CD14-positive monocyte (primary cell): ENCODE data around the gene CSNK1D. TPM values are rescaled to one million over a fixed set of nuclear protein-coding genes. Genes with fewer than 3 reads are reported as not detected.

ENCODE experiments used
- DNase-seq, 3 donors: peaks; one replicate each; pipeline ENCODE4 v3.0.0-alpha.2; 2011 to 2022
- H2AFZ ChIP-seq: 2 replicates; pipeline ENCODE4 v1.6.0; 2012; ENCODE audit warnings: mild to moderate bottlenecking, low read depth, low read length, inconsistent platforms; ENCODE audit not compliant: insufficient read depth, poor library complexity, severe bottlenecking
- H3K27ac ChIP-seq, 2 donors: 1 replicate in 1 of 2; 2 replicates in 1 of 2; pipeline ENCODE4 v1.5.1; 2012 to 2013; ENCODE audit warnings: low read length in 2 of 2, control low read depth in 1 of 2, inconsistent platforms in 1 of 2, low read depth in 1 of 2, mild to moderate bottlenecking in 1 of 2
- H3K27me3 ChIP-seq, 2 donors: one replicate each; pipeline versions ENCODE4 v1.6.0 to v1.6.1; 2011 to 2013; ENCODE audit warnings: low read length in 2 of 2; ENCODE audit not compliant: control insufficient read depth in 2 of 2, insufficient read depth in 2 of 2
- H3K36me3 ChIP-seq, 2 donors: replicated peaks in 1 of 2; 1 replicate in 1 of 2; 2 replicates in 1 of 2; pipeline versions ENCODE4 v1.5.1 to v1.6.1; 2012 to 2013; ENCODE audit warnings: low read length in 2 of 2, control low read depth in 1 of 2, inconsistent platforms in 1 of 2, mild to moderate bottlenecking in 1 of 2; ENCODE audit not compliant: insufficient read depth in 2 of 2, control insufficient read depth in 1 of 2
- H3K4me1 ChIP-seq, 2 donors: 1 replicate in 1 of 2; 2 replicates in 1 of 2; pipeline versions ENCODE4 v1.5.1 to v1.6.1; 2012 to 2013; ENCODE audit warnings: low read length in 2 of 2, control low read depth in 1 of 2, inconsistent platforms in 1 of 2, mild to moderate bottlenecking in 1 of 2, moderate library complexity in 1 of 2; ENCODE audit not compliant: insufficient read depth in 2 of 2, control insufficient read depth in 1 of 2
- H3K4me2 ChIP-seq: replicated peaks from 2 replicates; pipeline ENCODE3; 2012; ENCODE audit warnings: low read length, moderate library complexity, mild to moderate bottlenecking; ENCODE audit not compliant: poor library complexity, severe bottlenecking; ENCODE audit errors: extremely low read depth
- H3K4me3 ChIP-seq, 3 experiments: fragments of 200-600 bp in 1 of 3; sonication (generic) in 1 of 3; replicated peaks in 1 of 3; 1 replicate in 2 of 3; 2 replicates in 1 of 3; pipeline ENCODE4 v1.5.1; 2011 to 2013; ENCODE audit warnings: low read length in 3 of 3, mild to moderate bottlenecking in 3 of 3, control low read depth in 2 of 3, low read depth in 2 of 3, inconsistent platforms in 1 of 3, moderate library complexity in 1 of 3
- H3K79me2 ChIP-seq: 2 replicates; pipeline ENCODE4 v1.6.0; 2012; ENCODE audit warnings: mild to moderate bottlenecking, control low read depth, inconsistent platforms, low read length, moderate library complexity; ENCODE audit not compliant: insufficient read depth
- H3K9ac ChIP-seq: 2 replicates; pipeline ENCODE4 v1.6.0; 2017; ENCODE audit warnings: low read length, mild to moderate bottlenecking; ENCODE audit not compliant: insufficient read depth, poor library complexity, severe bottlenecking
- H3K9me3 ChIP-seq, 2 donors: replicated peaks in 1 of 2; 1 replicate in 1 of 2; 2 replicates in 1 of 2; pipeline versions ENCODE4 v1.5.1 to v1.6.1; 2012 to 2013; ENCODE audit warnings: low read length in 2 of 2, control low read depth in 1 of 2; ENCODE audit not compliant: control insufficient read depth in 1 of 2, insufficient read depth in 1 of 2
- H4K20me1 ChIP-seq: 2 replicates; pipeline ENCODE4 v1.6.0; 2012; ENCODE audit warnings: mild to moderate bottlenecking, low read length, control low read depth, moderate library complexity; ENCODE audit not compliant: insufficient read depth
- H3K27ac Mint-ChIP-seq, 7 donors: one replicate each; pipeline ENCODE4 v1.8.0; 2020; ENCODE audit warnings: mild to moderate bottlenecking in 7 of 7, mixed read lengths in 7 of 7, moderate library complexity in 6 of 7, inconsistent platforms in 2 of 7
- H3K27me3 Mint-ChIP-seq, 3 donors: one replicate each; pipeline ENCODE4 v1.8.0; 2021 to 2022; ENCODE audit warnings: low read depth in 3 of 3, mild to moderate bottlenecking in 3 of 3, mixed read lengths in 3 of 3, moderate library complexity in 3 of 3, inconsistent platforms in 1 of 3
- H3K36me3 Mint-ChIP-seq, 2 donors: one replicate each; pipeline ENCODE4 v1.8.0; 2020; ENCODE audit warnings: mixed read lengths in 2 of 2, inconsistent platforms in 1 of 2, mild to moderate bottlenecking in 1 of 2
- H3K4me1 Mint-ChIP-seq: one replicate; pipeline ENCODE4 v1.8.0; 2020; ENCODE audit warnings: mild to moderate bottlenecking, mixed read lengths
- H3K4me3 Mint-ChIP-seq, 2 donors: one replicate each; pipeline ENCODE4 v1.8.0; 2020; ENCODE audit warnings: mild to moderate bottlenecking in 2 of 2, mixed read lengths in 2 of 2, moderate library complexity in 1 of 2
- H3K9me3 Mint-ChIP-seq, 7 donors: one replicate each; pipeline ENCODE4 v1.8.0; 2020 to 2022; ENCODE audit warnings: mixed read lengths in 7 of 7, mild to moderate bottlenecking in 6 of 7, moderate library complexity in 6 of 7, inconsistent platforms in 2 of 7
- WGBS: methylation state at CpG from one replicate; pipeline ENCODE4 v1.1.5; 2013; ENCODE audit warnings: missing lambda C conversion rate; ENCODE audit not compliant: insufficient coverage; 5-methylcytosine and 5-hydroxymethylcytosine counted together
- intact Hi-C, 2 donors: fragments of 100-400 bp; cut with micrococcal nuclease; formaldehyde crosslinking; loops; one replicate each; pipeline versions ENCODE4 v1.15.0 to v1.15.1; 2023
- polyA plus RNA-seq, 3 donors: library from polyadenylated mRNA; depleted of rRNA in 1 of 3; unstranded in 2 of 3; stranded (reverse) in 1 of 3; fragments of 300-500 nt in 2 of 3; fragments of >200 nt in 1 of 3; fragmentation: Illumina TruSeq in 2 of 3; gene quantifications; 1 replicate in 2 of 3; 2 replicates in 1 of 3; pipeline ENCODE4 v1.2.3, GENCODE V29; 2012 to 2021
- TF ChIP-seq, protein P1 (sequence below): fragments of 200-600 bp; IDR thresholded peaks from one replicate; pipeline ENCODE4 v1.8.0; 2022; ENCODE audit warnings: antibody characterized with exemption, mild to moderate bottlenecking

The CSNK1D gene
- polyA plus RNA-seq, 3 donors, result 47.0 to 299 (median 60.9) TPM

DNA sequence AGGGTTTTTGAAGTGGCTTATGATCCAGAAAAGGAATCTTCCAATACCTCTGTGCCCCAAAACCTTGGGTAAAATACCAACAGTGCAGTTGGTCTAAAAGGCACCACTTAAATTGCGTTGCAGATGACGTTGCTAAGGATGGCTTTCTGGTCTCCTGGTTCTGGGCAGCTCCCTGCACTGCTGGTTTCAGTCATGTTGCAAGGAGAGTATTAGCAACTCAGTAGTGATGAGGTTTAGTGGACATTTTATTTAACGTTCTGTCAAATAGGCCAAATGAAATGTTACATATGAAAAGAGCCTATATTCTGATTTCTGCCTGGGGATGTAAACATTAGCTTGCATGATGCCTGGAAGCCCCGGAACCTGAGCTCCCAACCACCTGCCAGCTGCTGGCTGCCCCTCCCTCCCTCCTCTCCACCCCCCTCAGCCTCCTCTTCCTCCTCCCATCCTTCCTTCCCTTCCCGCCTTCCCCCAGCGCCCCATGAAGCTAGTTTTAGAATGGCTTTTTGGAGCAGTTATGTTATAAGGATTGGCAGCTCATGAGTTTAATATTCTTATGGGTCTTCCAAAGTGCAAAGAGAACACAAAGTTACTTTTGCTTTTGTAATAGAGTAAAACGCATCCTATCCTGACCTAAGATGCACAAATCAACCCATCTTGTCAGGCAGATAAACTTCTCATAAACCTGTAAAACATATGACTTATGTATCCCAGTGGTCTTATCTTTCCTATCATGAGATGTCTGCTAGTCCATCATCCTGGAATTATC lies 23.2 kb upstream of the CSNK1D start:
- no peak for DNase-seq
- Histone ChIP-seq H3K27ac (peak overlapping the region; percentile 94 to 99), H3K4me3 (peak overlapping the region; percentile 23 to 65 (median 54)), H3K27me3 (peaks cover 0 to 8% of the 10 kb centered on the region in 2 donors), H3K79me2 (peaks cover 8% of the 10 kb centered on the region), H2AFZ (no peak overlapping the region), H3K36me3 (no peaks in the 10 kb centered on the region), H3K4me2 (peak overlapping the region; percentile 69), H3K4me1 (peaks cover 44 to 46% of the 10 kb centered on the region in 2 donors), H4K20me1 (no peaks in the 10 kb centered on the region), H3K9me3 (no peaks in the 10 kb centered on the region), H3K9ac (peak overlapping the region; percentile 83)
- Mint-ChIP-seq H3K36me3 (no peaks in the 10 kb centered on the region), H3K9me3 (no peaks in the 10 kb centered on the region), H3K27me3 (peaks cover 11 to 15% (median 13%) of the 10 kb centered on the region in 3 donors), H3K27ac (peak overlapping the region; percentile 99 to 100 (median 100)), H3K4me3 (peak overlapping the region; percentile 74 to 89), H3K4me1 (peaks cover 64% of the 10 kb centered on the region)
- intact Hi-C loops, result loop anchor here in 1 of 2 donors (5.0 to 10.0 kb wide), 3 partner anchors 36 to 158 kb away; partner anchors contain the start of genes CYBC1, NARF and SECTM1
- TF ChIP-seq, protein P1, sequence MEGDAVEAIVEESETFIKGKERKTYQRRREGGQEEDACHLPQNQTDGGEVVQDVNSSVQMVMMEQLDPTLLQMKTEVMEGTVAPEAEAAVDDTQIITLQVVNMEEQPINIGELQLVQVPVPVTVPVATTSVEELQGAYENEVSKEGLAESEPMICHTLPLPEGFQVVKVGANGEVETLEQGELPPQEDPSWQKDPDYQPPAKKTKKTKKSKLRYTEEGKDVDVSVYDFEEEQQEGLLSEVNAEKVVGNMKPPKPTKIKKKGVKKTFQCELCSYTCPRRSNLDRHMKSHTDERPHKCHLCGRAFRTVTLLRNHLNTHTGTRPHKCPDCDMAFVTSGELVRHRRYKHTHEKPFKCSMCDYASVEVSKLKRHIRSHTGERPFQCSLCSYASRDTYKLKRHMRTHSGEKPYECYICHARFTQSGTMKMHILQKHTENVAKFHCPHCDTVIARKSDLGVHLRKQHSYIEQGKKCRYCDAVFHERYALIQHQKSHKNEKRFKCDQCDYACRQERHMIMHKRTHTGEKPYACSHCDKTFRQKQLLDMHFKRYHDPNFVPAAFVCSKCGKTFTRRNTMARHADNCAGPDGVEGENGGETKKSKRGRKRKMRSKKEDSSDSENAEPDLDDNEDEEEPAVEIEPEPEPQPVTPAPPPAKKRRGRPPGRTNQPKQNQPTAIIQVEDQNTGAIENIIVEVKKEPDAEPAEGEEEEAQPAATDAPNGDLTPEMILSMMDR, result no peak
- 75% methylated on average over 2 of the region's 7 CpGs for whole genome bisulfite sequencing

DNA sequence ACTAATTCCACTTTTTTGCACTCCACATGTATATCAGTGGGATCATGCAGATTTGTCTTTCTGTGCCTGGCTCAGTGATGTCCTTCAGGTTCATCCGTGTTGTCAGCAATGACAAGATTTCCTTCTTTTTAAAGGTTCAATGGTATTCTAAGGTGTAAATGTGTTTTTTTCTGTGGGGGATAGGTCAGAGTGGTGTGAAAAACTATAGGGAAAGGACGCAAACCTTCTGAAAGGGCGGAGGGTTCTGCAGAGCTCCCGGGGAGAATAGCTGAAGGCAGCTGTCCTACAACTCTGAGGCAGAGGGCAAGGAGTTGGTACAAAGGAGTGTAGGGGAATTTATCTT lies 21.9 kb upstream of the CSNK1D start:
- H3K9me3 ChIP-seq, result no peaks in the 10 kb centered on the region
- H3K27me3 ChIP-seq, result no peaks in the 10 kb centered on the region
- no peak overlapping the region for H3K9ac ChIP-seq
- H3K4me2 ChIP-seq, result no peak overlapping the region
- H3K27ac ChIP-seq, result no peak overlapping the region
- H3K27me3 Mint-ChIP-seq, result peaks cover 3 to 8% (median 5%) of the 10 kb centered on the region in 3 donors
- intact Hi-C loops, result loop anchor here in 1 of 2 donors (5.0 to 10.0 kb wide), 3 partner anchors 37 to 159 kb away; partner anchors contain the start of genes CYBC1, NARF and SECTM1
- no peaks in the 10 kb centered on the region for H4K20me1 ChIP-seq
- H3K36me3 ChIP-seq, result no peaks in the 10 kb centered on the region
- peak overlapping the region in 1 of 2 donors; percentile 10 for H3K4me3 Mint-ChIP-seq
- peak overlapping the region in 3 of 7 donors; percentile 3 to 75 (median 13) for H3K27ac Mint-ChIP-seq
- 86% methylated on average over 4 of the region's 4 CpGs for WGBS
- H3K4me3 ChIP-seq, result no peak overlapping the region
- H3K4me1 Mint-ChIP-seq, result peaks cover 65% of the 10 kb centered on the region
- TF ChIP-seq, protein P1, result no peak
- H2AFZ ChIP-seq, result no peak overlapping the region
- no peaks in the 10 kb centered on the region for H3K36me3 Mint-ChIP-seq
- H3K79me2 ChIP-seq, result peaks cover 8% of the 10 kb centered on the region
- H3K9me3 Mint-ChIP-seq, result peaks cover 0 to 1% (median 0%) of the 10 kb centered on the region in 7 donors
- DNase-seq, result no peak
- peaks cover 46 to 51% of the 10 kb centered on the region in 2 donors for H3K4me1 ChIP-seq
